ENCODE results near the gene PHAF1.

DNA sequence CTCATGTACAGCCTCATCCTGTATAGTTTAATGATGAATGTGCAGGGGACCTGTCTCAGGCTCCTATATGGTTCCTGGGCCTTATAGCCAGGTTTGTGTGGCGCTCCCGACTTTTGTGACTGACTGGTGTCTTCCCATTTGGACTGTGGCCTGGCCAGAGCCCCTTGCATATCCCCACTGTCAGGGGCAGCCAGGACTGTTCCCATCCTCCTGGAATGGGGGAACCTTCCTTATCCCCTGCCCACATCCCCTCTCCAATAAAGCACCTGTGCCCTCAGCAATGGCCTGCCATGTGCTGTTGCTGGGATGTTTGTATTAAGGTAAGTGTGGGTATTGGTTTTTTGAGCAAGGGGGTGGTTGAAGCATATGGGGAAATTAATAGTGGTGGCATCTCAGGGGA, 38.5 kb downstream of the PHAF1 start:
- TF ChIP-seq CTCF (IDR thresholded peaks at IDR 0.05) (no peak), POLR2A (IDR thresholded peaks at IDR 0.05) (no peak)

All from Peyer's patch (tissue), 4 donors.